NCI-H1048 (cell line): ENCODE results near the gene ADAP2.
"Not testable (repeated sequence)": the region's sequence is repeated elsewhere in the genome, so short reads cannot be mapped to it uniquely, and the experiment has no call there.

Source experiments
- DNase-seq: peaks from one replicate; lab custom pipeline; 2025; lab: John Stamatoyannopoulos, UW

ADAP2 gene

DNA sequence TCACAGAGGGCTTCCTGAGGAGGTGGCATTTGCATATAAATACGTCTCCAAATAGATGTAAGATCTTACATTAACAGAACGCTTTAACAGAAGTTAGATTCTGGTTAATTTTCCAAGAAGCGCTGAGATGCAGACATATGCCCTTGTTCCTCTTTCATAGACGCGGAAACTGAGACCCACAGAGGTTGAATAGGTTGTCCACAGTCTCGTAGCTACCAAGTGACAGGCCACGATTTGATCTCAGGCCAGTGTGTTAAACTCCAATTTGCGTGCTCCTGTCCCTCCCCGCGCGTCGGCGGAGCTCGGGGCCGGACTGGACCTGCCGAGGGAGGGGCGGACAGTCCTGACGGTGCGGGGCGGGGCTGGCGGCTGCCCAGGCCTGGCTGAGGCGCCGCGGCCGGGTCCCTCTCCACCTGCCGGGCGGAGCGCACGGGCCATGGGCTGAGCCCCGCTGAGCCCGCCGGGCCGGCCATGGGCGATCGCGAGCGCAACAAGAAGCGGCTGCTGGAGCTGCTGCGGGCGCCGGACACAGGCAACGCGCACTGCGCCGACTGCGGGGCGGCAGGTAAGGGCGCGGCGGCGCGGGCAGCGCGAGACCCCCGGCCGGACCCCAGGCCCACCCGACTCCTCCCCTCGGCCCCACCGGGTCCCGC is at the start of gene ADAP2:
Gene ADAP2, plus strand, starts transcription at position 402 of the 653 bp plus-strand sequence. Its CDS starts 70 bp downstream, at position 472.
- DNase-seq = no peak

- DNase-seq = no peak
These were observed 35.6 kb upstream of the ADAP2 start for GRCh38 chr17:30886187-30886586.

DNA sequence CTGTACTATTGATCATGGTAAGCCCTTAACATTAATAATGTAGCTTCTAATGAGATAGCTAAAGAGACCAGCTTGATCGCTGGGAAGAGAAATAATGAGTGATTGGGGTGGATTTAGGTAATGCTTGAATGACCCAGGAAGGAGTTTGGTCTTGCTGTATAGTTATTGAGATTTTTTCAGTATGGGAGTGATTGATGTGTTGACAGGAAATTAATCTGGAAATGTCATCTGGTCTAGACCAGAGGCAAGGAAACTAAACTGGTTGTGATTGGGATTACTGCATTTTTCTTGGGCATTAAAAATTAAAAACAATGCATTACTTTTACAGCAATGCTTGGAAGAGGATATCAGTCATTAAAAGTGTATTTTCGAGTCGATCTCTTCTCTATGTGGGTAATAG is 27.5 kb upstream of the ADAP2 start:
- no peak for DNase-seq

DNA sequence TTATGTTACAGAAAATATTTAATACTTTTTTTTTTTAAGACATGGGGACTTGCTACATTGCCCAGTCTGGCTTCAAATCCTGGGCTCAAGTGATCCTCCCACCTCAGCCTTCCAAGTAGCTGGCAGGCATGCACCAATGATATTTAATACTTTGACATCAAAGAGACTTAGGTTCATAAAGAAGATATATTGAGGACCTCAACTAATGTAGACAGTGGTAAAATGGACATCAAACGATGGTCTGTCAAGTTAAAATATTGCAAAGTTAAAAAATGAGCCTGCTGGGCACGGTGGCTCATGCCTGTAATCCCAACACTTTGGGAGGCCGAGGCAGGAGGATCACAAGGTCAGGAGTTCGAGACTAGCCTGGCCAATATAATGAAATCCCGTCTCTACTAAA is 24.4 kb upstream of the ADAP2 start:
- no peak for DNase-seq

DNA sequence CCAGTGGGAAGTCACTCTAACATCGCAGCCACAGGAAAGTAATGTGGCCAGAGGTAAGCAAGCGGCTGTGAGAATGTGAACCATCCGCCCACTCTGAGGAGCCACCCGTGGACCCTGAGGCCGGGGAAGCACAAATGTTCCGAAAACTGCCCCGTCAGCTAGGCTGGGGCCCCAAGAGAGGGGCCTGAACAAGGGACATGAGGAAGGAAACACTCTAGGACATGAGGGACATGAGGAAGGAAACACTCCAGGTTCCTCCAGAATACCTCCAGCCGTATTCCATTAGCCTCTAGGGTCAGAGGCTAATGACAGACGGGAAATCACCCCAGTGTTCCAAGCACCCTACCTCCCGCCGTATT is 16.0 kb upstream of the ADAP2 start:
- DNase-seq = no peak

DNA sequence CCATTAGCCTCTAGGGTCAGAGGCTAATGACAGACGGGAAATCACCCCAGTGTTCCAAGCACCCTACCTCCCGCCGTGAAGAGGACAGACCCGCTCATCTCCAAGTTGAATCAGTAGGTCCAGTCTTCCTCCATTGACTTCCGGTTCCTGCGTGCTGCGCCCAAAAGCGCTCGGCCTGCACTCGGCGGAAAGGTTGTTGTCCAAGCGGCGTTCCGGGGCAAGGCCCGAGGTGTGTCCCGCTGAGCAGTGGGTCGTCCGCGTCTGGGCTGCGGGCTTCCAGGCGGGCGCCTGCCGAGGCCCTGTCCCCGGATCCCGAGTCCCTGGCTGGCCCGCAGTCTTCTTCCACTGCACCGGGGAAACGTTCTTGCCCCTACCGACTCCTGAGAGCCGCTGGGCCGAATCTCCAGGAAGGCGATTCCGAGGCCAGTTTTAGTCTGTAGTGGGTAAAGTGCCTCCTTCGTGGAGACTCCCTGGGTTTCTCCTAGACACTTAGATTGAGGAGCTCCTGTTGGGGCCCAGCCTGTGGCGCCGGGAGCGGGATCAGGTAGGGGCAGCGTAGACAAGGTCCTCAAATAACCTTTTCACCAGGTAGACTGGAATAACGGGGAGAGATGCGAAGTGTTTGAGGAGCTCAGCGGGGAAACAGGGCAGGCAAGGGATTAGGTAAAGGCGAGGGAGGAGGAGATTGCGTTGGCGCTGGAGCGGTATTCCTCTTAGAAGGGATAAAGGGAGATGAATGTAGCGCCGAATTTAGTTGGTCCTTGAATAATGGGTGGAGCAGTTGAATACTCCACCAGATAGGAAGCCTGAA is 15.4 kb upstream of the ADAP2 start, which contains the start of gene TEFM:
Gene TEFM, minus strand, starts transcription at position 138 of the 811 bp plus-strand sequence. Its CDS starts 40 bp downstream, at position 98.
- peak; percentile 71 for DNase-seq

DNA sequence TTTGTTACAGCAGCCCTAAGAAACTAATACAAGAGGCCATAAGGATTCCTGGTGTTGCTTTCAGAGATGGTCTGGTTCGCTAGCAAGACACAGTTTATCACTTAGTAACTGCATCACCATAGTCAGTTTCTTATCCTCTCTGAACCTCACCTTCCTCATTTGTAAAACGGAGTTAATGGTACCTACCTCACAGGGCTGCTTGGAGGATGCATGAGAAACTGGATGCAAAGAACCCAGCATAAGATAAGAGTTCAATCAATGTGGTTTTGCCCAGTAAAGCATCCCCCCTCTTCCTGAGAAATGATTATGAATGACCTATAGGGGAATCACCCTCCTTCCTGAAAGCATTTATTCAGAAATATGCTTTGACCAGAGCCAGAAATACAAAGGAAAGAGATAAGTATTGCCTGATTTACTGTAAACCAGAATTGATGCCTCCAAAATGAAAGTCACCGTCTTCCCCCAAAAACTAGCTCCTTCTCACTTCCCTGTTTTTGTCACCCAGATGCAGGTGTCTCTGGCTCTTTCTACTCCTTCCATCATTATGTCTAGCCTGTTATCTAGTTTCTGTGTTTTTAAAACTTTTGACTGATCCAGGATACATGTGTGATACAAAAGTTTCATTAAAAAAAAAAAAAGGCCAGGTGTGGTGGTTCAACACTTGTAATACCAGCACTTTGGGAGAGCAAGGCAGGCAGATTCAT is 12.9 kb upstream of the ADAP2 start:
- DNase-seq = no peak

DNA sequence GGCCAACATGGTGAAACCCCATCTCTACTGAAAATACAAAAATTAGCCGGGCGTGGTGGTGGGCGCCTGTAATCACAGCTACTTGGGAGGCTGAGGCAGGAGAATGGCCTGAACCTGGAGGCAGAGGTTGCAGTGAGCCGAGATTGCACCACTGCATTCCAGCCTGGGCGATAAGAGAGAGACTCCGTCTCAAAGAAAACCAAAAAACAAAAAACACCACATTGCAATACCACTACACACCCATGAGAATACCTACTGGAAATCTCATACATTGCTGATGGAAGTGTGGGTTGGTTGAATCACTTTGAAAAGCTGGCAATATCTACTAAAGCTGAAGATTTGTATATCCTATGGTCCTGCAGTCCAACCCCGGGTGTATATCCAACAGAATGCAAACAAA is 11.6 kb upstream of the ADAP2 start:
- not testable (repeated sequence) for DNase-seq

GRCh38 chr17:30913955-30914354 is 7.8 kb upstream of the ADAP2 start:
- no peak for DNase-seq

DNA sequence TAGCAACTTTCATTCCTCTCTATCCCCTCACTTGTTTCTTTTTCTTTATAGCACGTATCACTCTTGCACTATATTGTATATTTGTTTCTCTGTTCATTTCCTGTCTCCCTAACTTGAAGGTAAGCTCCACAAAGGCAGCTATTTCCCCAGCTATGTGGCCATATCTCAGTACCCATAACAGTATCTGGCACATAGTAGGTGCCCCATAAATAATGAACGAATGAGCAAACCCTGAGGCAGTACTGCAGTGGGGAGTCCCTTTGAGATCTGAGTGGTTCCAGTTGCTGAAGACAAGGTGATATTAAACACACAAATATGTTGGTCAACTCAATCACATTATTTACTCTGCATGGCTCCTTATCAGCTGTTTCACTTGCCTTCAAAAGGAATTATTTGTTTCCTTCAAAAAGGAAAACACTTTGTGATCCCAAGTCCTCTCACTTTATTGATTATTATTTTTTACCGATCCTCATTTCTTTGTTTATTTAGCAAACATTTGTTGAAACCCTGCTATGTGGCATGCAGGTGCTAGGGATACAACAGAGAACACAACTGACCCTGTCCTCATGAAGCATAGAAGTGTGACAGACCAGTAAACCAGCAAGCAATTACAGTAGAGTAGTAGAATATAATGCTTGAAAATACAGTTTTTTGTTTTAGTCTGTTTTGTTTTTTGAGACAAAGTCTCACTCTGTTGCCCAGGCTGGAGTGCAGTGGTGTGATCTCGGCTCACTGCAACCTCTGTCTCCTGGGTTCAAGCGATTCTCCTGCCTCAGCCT is 5.7 kb upstream of the ADAP2 start:
- no peak for DNase-seq

DNA sequence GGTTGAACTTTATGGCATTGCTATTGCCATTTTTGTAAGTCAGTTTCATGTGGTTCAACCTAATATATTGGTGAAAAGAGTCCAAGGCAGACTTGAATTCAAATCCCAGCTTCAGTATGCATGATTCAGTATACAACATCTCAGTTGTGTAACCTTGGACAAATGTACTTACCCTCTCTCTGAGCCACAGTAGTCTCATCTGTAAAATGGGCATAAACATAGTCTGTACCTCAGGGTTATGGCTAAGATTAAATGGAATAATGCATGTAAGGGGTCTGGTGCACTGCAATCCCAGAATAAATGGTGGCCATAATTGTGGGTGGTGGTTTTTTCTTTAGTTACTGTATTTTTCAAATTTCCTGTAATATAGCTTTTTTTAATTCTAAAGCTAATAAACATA is 4.7 kb upstream of the ADAP2 start:
- DNase-seq = no peak

DNA sequence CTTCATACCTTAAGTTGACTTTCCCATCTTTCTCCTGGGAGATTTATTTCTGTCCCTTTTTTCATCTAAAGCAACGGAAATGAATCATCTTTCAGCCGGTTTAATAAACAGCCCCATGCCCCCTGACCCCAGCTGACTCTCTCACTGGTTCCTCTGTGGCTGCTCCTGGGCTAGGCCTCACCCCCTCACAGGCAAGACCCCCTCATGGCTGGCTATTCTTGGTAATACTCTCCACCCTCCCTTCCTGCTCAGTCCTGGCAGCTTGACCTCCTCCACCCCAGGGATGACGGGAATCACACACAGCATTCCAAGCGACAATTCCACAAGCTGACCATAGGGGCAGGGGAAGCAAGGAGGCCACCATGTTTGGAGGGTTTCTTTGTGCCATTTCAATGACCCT is 1.5 kb upstream of the ADAP2 start:
- no peak for DNase-seq

GRCh38 chr17:30920683-30921543 is 832 bp upstream of the ADAP2 start:
- no peak for DNase-seq

- DNase-seq = no peak
These were observed 688 bp downstream of the ADAP2 start for GRCh38 chr17:30922235-30923030.

DNA sequence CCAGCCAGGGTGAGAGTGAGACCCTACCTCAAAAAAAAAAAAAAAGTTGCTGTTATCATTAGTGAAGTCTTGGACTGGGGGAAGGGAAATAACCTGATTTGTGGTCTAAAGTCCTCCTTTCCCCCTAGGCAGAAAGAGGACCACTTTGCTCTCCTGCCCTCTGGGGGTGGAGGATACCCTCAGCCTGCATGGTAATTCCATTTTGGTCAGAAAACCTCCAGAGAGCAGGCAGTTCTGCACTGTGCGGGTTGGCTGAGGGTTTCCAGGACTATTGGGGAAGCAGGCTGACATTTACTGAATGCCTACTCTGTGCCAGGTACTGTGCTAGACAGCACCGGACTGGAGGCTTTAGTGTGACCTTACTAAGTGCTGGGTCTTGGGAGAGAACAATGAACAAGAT is 2.6 kb downstream of the ADAP2 start:
- no peak for DNase-seq

DNA sequence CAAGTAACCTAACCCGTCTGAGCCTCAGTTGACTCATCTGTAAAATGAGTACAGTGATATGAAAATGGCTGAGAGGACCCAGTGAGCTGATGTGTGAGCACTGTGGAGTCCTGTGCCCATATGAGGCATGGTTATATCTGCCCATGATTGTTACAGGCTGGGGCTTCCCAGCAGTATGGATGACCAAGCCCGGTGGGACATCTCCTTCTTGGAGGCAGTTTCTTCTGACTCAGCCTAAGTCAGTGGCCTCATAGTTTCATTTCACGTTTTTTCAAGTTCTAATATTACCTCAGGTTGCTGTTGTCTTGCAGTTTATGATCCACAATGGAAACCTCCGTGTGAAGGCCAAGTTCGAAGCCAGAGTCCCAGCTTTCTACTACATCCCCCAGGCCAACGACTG is 4.8 kb downstream of the ADAP2 start:
- no peak for DNase-seq

- no peak for DNase-seq
These were observed 6.0 kb downstream of the ADAP2 start for GRCh38 chr17:30927756-30928155.

- DNase-seq = no peak
These were observed 6.8 kb downstream of the ADAP2 start for GRCh38 chr17:30928584-30928983.

DNA sequence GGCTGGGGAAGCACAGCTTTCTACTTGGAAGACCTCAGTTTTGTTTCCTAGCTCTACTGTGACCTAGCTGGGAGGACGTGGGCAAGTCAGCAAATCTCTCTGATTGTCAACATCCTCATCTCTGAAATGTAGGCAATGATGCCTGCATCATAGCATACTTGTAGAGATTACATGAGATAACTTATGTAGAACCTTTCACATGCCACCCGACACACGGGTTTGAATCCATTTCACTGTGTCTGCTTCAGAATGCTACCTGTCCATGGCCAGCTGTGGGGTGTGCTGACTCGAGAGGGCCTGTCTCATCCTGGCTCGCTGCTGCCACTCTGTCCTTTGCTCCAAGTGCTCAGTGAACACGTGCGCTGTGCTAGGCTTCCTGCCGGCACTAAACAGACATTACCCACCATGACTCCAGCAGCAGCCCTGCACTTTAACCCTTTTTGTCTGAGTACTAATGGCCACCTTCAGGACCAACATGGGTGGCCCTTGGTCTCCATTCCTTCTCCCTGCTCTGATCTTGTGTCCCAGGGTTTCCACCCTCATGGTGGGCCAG is 7.4 kb downstream of the ADAP2 start:
- no peak for DNase-seq

GRCh38 chr17:30929861-30930260 is 8.1 kb downstream of the ADAP2 start:
- not testable (repeated sequence) for DNase-seq
